DLD1 (cell line): ENCODE measurements around the gene CDK2AP2.
"Not testable (repeated sequence)": the region's sequence is repeated elsewhere in the genome, so short reads cannot be mapped to it uniquely, and the experiment has no call there.

Experiments
- in situ Hi-C: cut with HindIII; loops from 2 replicates; pipeline ENCODE4 v1.10.0; 2017; ENCODE audit warnings: low sequenced_read_pairs

Gene CDK2AP2, protein sequence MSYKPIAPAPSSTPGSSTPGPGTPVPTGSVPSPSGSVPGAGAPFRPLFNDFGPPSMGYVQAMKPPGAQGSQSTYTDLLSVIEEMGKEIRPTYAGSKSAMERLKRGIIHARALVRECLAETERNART

DNA sequence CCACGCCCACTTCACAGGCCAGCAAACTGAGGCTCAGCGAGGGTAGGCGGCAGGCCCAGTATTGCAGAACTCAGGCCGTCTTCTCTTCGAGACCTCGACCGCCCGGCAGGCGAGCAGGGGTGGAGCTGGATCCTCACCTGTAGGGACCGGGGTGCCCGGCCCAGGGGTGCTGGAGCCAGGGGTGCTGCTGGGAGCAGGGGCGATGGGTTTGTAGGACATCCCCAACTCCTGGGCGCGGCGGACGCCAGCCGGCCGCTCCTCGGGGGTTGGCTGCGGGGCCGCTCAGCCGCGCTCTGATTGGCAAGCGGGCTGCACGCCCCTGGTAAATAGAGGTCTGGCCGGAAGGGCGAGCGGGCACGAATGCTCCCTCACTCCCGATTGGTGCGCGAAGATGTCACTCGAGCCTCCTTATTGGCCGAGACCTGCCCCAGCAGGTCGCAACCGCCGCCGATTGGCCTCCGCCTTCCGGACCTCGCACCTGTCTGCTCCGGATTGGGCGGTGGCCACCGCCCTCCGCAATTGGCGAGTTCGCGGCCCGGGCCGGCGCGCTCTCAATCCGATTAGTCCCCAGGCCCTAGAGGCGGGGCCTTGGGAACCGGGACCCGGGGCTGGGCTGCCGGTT lies at the start of gene CDK2AP2:
TSS of gene CDK2AP2 (minus strand) at position 299 of the 622 bp plus-strand sequence. CDS start at position 219, 80 bp downstream.
- in situ Hi-C loops = no loop called here

DNA sequence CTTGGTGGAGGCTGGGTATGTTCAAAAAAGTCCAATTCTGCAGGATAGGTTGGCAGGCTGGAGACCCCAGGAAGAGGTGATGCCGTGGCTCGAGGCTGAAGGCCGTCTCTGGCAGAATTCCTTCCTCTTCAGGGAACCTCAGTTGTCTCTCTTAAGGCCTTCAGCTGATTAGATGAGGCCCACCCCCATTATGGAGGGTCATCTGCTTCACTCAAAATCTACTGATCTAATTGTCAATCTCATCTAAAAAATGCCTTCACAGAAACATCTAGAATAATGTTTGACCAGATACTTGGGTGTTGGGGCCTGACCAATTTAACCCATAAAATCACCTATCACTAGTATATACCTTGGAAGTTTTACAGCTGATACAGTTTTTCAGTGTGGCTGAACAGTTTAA lies 48.3 kb upstream of the CDK2AP2 start:
- in situ Hi-C loops = no loop called here

DNA sequence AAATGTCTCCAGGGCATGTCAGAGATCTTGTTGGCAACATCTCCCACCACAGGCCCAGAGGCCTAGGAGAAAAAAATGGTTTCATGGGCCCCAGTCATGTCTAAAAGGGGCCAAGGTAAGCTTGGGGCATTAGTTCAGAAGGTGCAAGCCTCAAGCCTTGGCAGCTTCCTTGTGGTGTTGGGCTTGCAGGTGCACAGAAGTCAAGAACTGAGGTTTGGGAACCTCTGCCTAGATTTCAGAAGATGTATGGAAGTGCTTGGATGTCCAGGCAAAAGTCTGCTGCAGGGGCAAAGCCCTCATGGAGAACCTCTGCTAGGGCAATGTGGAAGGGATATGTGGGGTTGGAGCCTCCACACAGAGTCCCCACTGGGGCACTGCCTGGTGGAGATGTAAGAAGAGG lies 43.7 kb upstream of the CDK2AP2 start:
- in situ Hi-C loops = not testable (repeated sequence)

DNA sequence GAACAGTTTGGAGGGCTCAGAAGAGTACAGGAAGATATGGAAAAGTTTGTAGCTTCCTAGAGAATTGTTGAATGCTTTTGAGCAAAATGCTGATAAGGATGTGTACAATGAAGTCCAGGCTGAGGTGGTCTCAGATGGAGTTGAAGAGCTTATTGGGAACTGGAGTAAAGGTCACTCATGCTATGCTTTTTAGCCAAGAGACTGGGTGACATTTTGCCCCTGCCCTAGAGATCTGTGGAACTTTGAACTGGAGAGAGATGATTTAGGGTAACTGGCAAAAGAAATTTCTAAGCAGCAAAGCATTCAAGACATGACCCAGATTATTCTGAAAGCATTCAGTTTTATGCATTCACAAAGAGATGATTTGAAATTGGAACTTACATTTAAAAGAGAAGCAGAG lies 43.2 kb upstream of the CDK2AP2 start:
- in situ Hi-C loops = no loop called here

DNA sequence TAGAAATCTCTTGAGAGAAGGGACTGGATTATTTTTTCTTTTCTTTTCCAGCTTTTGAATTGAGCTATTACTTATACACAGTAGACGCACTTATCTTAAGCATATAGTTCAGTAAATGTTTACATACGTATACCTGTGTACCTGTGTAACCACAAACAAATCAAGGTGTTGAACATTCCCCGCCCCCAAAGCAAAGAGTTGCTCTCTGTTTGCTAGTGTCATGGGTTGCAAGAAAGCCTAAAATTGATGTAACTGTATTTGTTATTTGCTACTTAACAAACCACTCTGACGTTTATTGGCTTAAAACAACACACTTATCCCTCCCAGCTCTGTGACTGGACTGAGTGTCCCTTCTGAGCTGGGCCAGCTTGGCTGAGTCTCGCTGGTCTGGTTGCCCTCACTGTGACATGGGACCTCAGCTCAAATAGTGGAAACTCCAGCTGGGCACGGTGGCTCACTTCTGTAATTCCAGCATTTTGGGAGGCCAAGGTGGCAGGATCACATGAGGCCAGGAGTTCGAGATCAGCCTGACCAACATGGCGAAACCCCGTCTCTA lies 40.7 kb upstream of the CDK2AP2 start:
- in situ Hi-C loops = no loop called here

DNA sequence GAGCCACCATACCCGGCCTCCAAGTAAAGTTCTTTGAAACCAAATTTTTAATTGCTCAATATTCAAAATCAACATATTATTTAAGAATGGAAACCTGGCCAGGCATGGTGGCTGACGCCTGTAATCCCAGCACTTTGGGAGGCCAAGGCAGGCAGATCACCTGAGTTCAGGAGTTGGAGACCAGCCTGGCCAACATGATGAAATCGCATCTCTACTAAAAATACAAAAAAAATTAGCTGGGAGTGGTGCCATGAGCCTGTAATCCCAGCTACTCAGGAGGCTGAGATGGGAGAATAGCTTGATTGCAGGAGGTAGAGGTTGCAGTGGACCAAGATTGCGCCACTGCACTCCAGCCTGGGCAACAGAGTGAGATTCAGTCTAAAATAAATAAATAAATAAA lies 40.1 kb upstream of the CDK2AP2 start:
- in situ Hi-C loops = not testable (repeated sequence)

DNA sequence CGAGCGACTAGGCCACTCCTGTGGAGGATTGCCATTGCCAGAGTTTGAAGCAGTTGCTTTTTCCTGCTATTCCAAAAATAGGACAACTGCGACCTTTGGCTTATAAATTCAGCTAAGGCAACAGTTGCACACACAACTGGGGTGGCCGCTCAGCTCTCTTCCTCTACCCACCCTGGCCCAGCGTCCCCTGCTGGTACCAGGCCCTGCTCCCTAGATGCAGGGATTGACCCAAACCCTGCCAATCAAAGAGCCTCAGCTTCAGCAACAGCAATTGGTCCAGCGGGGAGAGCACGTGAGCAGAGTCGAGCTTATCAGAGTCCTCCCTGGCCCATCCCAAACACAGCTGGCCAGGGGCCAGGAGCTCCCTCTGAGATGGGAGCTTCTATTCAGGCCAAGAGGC lies 37.3 kb upstream of the CDK2AP2 start:
- in situ Hi-C loops = no loop called here

DNA sequence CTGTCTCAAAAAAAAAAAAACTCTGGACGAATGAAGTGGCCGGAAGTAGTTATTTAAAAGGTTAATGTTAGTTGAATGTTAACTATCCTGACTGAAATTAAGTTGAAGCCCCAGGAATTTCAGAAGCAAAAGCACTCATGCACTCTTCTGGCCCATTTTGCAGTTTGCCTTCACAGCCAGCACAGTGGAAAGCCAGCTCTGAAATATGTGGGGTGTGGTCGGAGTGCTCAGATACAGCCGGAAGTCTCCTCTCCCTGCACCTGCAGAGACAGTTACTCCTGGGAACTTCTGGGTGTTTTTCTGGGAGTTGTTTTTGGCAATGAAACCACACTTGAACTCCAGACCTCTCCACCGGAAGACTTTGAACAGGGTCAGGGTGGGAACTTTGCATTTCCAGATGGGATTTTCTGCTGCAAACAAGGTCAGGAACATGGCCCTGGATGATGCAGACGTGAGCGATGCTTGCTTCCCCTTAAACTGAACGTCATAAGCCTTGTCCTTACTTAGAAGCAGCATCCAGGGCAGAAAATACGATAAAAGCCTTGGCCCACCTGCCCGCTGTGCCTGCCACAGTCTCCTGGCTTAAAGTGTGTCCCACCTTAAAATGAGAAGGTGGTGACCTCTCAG lies 36.8 kb upstream of the CDK2AP2 start:
- in situ Hi-C loops = no loop called here

DNA sequence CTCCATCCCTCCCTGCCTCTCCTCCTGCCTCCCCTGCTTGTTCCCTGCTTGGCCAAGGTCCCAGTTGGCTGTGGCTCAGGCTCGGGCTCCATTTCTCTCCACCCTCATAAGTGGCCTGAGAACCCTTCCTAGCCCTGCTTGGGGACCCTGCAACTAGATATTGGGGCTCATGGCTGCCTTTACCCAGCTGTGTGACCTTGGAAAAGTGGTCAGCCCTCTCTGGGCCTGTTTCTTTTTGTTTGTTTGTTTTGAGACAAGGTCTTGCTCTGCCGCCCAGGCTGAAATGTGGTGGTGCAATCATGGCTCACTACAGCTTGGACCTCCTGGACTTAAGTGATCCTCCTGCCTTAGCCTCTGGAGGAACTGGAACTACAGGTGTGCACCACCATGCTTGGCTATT lies 35.6 kb upstream of the CDK2AP2 start:
- in situ Hi-C loops = no loop called here

DNA sequence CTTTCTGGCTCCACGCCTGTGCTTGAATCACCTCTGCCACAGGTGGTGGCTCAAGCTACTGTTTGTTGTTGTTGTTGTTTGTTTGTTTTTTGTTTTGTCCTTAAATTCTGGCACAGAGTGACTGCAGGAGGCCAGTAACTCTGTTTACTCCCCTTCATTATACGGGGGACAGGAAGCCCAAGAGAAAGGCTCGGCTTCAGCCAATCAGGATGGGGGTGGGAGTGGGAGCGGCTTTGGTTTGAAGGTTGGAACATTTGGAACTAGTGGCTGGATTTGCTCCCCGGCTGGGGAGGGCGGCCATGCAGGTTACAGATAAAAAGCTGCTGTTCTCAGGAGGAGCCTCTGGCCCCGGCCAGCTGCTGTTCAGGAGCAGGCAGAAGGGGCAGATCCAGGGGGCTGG lies 35.0 kb upstream of the CDK2AP2 start:
- in situ Hi-C loops = no loop called here

DNA sequence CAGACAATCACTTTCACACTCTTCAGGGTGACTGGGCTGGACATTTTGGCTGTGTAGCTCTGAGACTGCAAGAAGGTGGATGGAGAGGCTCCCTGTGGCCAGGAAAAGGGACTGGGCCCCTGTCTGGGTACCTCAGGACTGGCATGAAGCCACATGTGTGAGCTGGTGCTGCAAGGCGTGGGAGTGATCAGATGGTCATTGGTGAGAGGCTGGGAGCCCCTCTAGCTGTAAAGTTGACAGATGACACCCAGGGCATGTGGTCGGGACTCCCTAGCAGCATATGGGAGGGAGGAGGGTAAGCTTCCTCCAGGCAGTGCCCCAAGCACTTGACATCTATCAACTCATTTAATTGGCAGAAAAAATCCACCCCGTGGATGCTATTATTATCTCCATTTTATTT lies 34.2 kb upstream of the CDK2AP2 start:
- in situ Hi-C loops = no loop called here

DNA sequence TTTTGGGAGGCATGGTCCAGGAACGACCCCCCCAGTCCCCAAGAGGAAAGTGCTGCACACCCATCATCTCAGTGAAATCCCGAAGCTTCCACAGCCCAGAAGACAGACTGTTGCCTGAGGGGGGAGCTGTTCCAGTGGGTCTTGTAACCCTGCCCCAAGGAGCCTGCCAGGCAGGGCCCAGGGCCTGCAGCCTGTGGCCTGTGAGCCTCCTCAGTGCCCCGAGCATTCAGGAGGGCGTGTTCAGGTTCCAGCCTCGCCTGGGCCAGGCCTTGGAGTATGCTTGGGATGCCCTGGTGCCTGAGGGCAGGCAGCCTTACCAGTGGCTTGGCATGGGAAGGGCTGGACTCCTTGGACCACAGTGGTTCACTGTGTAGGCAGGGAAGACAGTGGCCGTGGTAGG lies 33.2 kb upstream of the CDK2AP2 start:
- in situ Hi-C loops = no loop called here

DNA sequence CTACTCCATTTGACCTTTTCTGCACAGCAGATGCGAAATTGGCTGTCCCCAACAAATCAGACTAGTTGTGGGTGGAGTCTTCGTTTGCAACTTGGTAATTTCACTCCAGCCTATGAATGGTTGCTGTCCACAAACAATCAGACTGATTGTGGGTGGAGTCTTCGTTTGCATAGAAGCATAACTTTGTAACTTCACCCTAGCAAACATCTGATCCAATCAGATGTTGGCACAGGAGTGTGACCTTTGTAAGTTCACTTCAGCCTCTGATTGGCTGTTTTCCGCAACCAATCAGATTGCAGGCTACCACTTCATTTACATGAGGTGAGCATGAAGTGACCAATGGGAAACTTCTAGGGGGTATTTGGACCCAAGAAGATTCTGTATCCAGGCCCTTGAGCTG lies 31.6 kb upstream of the CDK2AP2 start:
- in situ Hi-C loops = no loop called here

DNA sequence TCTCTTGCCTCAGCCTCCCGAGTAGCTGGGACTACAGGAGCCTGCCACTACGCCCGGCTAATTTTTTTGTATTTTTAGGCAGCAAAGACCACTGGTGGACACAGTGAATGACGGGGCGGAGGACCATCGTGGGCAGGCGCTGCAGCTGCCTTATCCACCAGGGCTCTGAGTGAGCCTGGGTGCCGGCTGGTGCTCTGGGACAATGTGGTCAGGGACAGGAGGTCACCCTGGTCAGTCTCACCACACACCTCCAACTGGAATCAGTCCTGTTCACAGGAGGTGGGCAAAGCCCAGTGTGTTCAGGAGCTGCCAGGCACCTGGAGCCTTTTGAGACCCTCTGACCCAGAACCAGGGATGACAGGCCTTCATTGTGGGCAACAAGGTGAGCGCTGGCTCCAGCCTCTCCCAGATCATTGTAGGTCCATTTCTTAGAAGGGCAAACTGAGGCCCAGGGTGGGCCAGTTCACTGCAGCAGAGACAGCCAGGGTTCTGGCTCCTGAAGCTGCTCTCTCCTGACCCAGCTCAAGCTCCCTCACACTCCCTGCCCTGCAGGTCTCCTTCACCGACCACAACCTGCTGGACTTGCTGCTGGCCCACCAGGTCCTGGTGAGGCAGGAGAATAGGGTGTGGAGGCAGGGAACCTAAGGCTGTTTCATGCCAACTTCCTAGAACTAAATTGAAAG lies 31.0 kb upstream of the CDK2AP2 start:
- in situ Hi-C loops = no loop called here

DNA sequence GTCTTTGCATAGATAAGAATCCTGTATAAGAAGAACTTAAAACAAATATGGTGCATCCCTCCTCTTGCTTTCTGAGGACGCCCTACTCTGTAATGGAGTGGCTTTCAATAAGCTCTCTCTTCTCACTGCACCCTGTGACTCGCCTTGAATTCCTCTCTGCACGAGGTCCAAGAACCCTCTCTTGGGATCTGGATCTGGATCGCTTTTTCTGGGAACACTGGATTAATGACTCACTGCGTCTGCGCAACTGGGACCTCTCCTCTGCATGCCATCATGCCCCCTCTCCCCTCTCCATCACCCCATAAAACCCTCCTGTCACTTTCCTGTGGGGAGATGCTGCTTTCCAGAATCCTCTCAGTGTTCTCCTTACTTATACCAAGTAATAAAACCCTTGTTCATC lies 30.3 kb upstream of the CDK2AP2 start:
- in situ Hi-C loops = no loop called here

DNA sequence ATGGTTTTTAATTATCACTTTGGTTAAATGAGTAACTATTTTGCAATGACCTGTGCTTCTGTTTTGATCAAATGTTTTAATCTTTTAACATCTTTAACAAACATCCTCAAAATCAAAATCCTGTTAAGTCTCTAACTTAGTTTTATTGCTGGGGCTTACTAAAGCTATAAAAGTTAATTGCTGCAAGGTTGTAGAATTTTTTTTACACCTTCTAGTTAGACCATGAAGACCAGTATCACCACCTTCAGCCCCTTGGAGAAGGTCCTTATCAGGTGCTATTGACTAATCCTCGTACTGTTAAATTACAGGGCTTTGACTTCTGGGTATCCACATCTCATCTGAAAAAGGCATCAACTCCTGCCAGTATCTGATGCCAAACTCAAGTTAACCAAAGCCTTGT lies 27.6 kb upstream of the CDK2AP2 start:
- in situ Hi-C loops = no loop called here

DNA sequence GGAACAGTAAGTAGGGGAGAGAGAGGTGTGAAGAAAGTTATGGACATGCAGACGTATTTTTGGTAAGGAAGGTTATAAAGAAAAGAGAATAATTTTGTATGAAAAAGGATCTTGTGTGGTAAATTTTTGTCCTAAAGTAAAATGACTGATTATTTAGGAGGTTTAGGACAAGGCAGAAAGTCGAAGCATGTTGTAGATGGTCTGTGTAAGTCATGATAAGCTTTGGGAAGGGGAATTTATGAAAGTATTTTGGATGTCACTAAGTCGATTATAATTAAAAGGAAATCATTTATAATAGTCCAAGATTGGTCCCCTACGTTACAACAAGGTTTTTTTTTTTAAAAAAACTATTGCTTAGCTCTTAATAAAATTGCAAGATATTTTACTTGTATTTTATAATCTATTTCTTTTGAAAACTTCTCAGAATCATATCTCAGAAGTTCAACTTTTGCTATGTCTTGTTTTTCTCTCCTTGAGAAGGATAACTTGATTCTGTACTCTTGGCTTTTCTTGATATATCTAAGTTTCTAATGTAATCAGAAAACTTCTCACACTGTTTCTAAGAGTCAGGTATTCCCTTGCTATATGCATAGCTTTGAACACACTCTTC lies 26.2 kb upstream of the CDK2AP2 start:
- in situ Hi-C loops = no loop called here

DNA sequence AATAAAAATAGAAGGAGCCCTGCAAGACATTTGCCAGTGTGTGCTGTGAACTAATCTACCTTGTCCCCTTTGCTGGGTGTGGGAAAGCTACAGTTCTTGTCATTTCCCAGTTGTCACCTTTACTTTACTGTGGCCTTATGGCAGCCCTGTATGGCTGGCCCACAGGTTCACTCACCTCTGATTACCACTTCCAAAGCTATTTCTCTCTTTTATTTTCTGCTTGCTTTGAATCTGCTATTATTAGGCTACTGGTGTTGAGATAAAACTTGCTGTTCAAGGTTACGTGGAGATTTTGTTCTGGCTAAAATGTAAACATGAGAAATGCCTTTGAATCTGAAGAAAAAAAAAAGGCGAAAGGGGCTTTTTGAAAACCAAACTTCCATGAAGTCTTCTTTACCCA lies 24.9 kb upstream of the CDK2AP2 start:
- in situ Hi-C loops = no loop called here

DNA sequence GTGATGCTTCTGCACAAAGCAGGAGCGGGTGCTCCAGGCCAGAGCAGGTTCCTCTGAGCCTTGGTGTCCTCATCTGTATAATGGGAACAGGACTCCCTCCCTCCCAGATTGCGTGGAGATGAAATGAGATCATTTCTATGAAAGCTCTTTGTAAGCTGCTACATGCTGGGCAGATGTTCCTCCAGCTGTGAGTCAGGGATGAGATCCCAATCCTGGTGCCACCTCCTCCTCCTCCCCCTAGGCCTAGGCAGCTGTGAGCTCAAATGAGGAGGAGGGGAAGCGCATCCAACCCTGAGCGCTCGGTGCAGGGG lies 22.3 kb upstream of the CDK2AP2 start:
- in situ Hi-C loops = no loop called here

DNA sequence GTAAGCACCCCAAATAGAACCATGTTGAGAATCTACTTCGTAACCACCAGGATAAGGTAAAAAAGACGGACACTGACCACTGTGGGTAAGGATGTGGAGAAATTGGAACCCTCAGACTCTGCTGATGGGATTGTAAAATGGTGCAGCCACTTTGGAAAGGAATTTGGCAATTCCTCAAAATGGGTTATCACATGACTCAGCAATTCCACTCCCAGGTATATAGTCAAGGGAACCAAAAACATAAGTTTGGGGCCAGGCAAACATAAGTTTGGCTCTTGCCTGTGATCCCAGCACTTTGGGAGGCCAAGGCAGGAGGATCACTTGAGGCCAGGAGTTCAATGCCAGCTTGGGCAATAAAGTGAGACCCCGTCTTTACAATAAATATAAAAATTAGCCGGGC lies 20.4 kb upstream of the CDK2AP2 start:
- in situ Hi-C loops = no loop called here

DNA sequence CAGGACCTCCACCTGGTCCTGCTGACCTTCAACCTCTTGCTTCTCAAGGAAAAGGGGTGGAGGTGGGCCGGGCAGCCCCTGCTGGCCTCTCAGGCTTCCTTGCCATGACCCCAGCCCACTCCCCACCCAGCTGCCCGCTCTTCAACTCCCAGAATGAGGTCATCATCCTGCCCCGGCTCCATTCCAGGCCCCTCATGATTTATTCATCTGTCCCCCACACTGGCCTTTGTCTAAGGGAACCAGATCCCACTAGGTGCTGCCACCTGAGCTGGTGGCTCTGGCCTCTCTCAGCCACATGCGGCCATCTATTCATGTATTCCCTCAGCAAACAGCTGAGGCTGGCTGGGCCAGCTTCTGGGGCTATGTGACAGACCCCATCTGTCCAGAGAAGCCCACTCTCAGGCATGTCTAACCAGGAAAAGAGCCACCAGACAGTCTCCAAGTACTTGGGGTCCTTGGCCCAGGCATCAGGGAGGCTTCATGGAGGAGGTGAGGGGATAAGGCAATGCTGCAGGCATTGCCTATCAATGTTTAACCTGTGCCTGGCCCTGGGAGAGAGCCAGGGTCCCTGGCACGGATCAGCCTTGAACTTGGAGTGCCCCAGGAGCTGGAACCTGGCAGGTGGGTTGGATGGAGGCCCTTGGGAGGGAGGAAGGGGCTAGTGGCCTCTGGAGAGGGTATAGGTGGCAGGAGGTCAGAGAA lies 17.5 kb upstream of the CDK2AP2 start:
- in situ Hi-C loops = no loop called here
